IPS DF 6.9 (cell line): Measurements from ENCODE around the gene MUC3A.

ENCODE experiments used
- DNase-seq: peaks from one replicate; pipeline ENCODE4 v3.0.0-alpha.2; 2013; ENCODE audit warnings: low read depth, low spot score
- H3K27ac ChIP-seq: one replicate; pipeline ENCODE4 v1.5.1; 2013; ENCODE audit warnings: low read length, control low read depth
- H3K27me3 ChIP-seq: 2 replicates; pipeline ENCODE4 v1.6.1; 2013; ENCODE audit warnings: mild to moderate bottlenecking, low read length; ENCODE audit not compliant: control insufficient read depth, insufficient read depth
- H3K36me3 ChIP-seq: 2 replicates; pipeline ENCODE4 v1.6.1; 2013; ENCODE audit warnings: low read length; ENCODE audit not compliant: control insufficient read depth, insufficient read depth
- H3K4me1 ChIP-seq: 2 replicates; pipeline ENCODE4 v1.6.1; 2013; ENCODE audit warnings: low read length; ENCODE audit not compliant: control insufficient read depth, insufficient read depth
- H3K4me3 ChIP-seq: 2 replicates; pipeline ENCODE4 v1.5.1; 2013; ENCODE audit warnings: mild to moderate bottlenecking, low read length
- H3K9me3 ChIP-seq: 2 replicates; pipeline ENCODE4 v1.6.1; 2013; ENCODE audit warnings: low read length, inconsistent platforms; ENCODE audit not compliant: control insufficient read depth, insufficient read depth
- WGBS: extraction: QIAGEN DNeasy Blood & Tissue Kit; methylation state at CpG from one replicate; pipeline ENCODE4 v1.1.7; 2013; ENCODE audit warnings: mixed read lengths, missing lambda C conversion rate; ENCODE audit not compliant: insufficient read length, insufficient coverage; 5-methylcytosine and 5-hydroxymethylcytosine counted together

Gene MUC3A

GRCh38 chr7:101017064-101017777 is 67.9 kb downstream of the MUC3A start:
- Histone ChIP-seq H3K27ac (no peak overlapping the region), H3K27me3 (no peaks in the 10 kb centered on the region), H3K4me3 (peak overlapping the region; percentile 43), H3K36me3 (no peaks in the 10 kb centered on the region), H3K4me1 (peaks cover 7% of the 10 kb centered on the region; the same call in 1 of the 2 replicates), H3K9me3 (no peaks in the 10 kb centered on the region)
- no CpG with 5 or more reads among the region's 29 CpGs for WGBS
- no peak for DNase-seq
